Psoas muscle (tissue), 8 donors: ENCODE measurements around the gene BMS1. TPM values are rescaled to one million over a fixed set of nuclear protein-coding genes. Genes with fewer than 3 reads are reported as not detected.
"Not testable (repeated sequence)": the region's sequence is repeated elsewhere in the genome, so short reads cannot be mapped to it uniquely, and the experiment has no call there.

ENCODE experiments used
- ATAC-seq, 4 donors: fragments of 200-7000 bp; cut with Tn5 transposase; one replicate each; pipeline ENCODE4 v1.9.1; 2020; ENCODE audit warnings: moderate library complexity in 3 of 4, mild to moderate bottlenecking in 2 of 4
- DNase-seq, 2 donors: peaks; one replicate each; pipeline ENCODE4 v3.0.0-alpha.2; 2020
- H3K27ac ChIP-seq: fragments of 200-600 bp; one replicate; pipeline ENCODE4 v1.8.0; 2022
- H3K27me3 ChIP-seq, 3 donors: fragments of 200-600 bp in 1 of 3; one replicate each; pipeline versions ENCODE4 v1.6.1 to v1.8.0; 2013 to 2022; ENCODE audit warnings: low read length in 2 of 3, mild to moderate bottlenecking in 2 of 3, moderate library complexity in 1 of 3; ENCODE audit not compliant: insufficient read depth in 3 of 3
- H3K36me3 ChIP-seq, 2 donors: fragments of 200-600 bp in 1 of 2; one replicate each; pipeline versions ENCODE4 v1.6.1 to v1.8.0; 2013 to 2022; ENCODE audit warnings: low read depth in 1 of 2, mild to moderate bottlenecking in 1 of 2, moderate library complexity in 1 of 2; ENCODE audit not compliant: insufficient read depth in 1 of 2
- H3K4me1 ChIP-seq: fragments of 200-600 bp; one replicate; pipeline ENCODE4 v1.8.0; 2022
- H3K4me3 ChIP-seq: fragments of 200-600 bp; one replicate; pipeline ENCODE4 v1.8.0; 2022; ENCODE audit warnings: mild to moderate bottlenecking
- H3K9me3 ChIP-seq: fragments of 200-600 bp; one replicate; pipeline ENCODE4 v1.8.0; 2022
- WGBS, 3 donors: extraction: QIAGEN DNeasy Blood & Tissue Kit; methylation state at CpG; one replicate each; pipeline versions ENCODE4 v1.1.6 to v1.1.7; 2013; 5-methylcytosine and 5-hydroxymethylcytosine counted together
- intact Hi-C, 2 donors: fragments of 100-400 bp; cut with DNase I; formaldehyde crosslinking; loops; one replicate each; pipeline versions ENCODE4 v1.11.0 to v1.14.2; 2022
- polyA plus RNA-seq, 3 donors: library from polyadenylated mRNA; stranded (reverse); fragments of 200-250 nt; gene quantifications; one replicate each; pipeline ENCODE4 v1.2.3, GENCODE V29; 2013
- total RNA-seq, 4 donors: library from RNA; stranded (reverse); fragmentation: NEBNext Ultra II Directional in 2 of 4; extraction: Animal tissue kit (Norgen Biotek cat#: 25700) in 2 of 4; gene quantifications; one replicate each; pipeline versions ENCODE4 v1.2.1 to v1.2.4, GENCODE V29; 2021 to 2023
- TF ChIP-seq, protein P1 (sequence below): fragments of 200-600 bp; IDR thresholded peaks from one replicate; pipeline ENCODE4 v1.8.0; 2022; ENCODE audit warnings: antibody characterized with exemption
- donor health status: healthy with polysubstance abuse.
- donor health status: DM: no; HTN: no; CAD: no; lungs with moderate emphysema.
- donor health status: Bipolar disorder and iron deficiency.
- donor health status: healthy.
- donor health status: DM: yes; HTN: yes; CAD: no.
- donor health status: DM: no; HTN: no; CAD: no.
- donor health status: DM: no; HTN: no; CAD: no.
- donor health status: DM: yes; HTN: yes; CAD: no.

BMS1 gene
- total and polyA plus RNA-seq, 7 donors, result 13.1 to 30.2 (median 23.2) TPM

DNA sequence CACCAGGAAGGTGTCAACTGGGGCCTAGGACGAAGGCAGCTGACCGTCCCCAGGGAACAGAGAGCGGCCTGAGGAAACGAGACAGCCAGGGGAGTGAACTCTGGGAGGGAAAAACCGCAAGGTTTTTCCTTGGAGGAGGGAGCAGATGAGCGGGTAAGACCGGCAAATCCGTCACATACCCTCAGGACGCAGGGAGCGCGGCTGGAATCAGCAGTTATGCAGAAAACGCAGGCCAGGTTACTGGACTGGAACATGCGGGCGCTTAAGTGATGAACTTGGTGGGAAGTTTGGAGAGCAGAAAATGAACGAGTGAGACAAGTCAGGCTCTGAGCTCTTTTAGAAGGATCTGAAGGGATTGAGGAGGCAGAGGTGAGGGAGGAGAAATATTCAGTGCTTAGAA lies 76.7 kb downstream of the BMS1 start:
- Histone ChIP-seq H3K9me3 (no peaks in the 10 kb centered on the region), H3K4me3 (no peak overlapping the region), H3K27me3 (peaks cover 0 to 2% (median 0%) of the 10 kb centered on the region in 3 donors), H3K36me3 (no peaks in the 10 kb centered on the region), H3K4me1 (no peaks in the 10 kb centered on the region), H3K27ac (no peak overlapping the region)
- 56 to 65% (median 58%) methylated on average over 15 of the region's 15 CpGs for WGBS, 3 donors
- ATAC-seq (no peak), DNase-seq (no peak)
- TF ChIP-seq, protein P1, sequence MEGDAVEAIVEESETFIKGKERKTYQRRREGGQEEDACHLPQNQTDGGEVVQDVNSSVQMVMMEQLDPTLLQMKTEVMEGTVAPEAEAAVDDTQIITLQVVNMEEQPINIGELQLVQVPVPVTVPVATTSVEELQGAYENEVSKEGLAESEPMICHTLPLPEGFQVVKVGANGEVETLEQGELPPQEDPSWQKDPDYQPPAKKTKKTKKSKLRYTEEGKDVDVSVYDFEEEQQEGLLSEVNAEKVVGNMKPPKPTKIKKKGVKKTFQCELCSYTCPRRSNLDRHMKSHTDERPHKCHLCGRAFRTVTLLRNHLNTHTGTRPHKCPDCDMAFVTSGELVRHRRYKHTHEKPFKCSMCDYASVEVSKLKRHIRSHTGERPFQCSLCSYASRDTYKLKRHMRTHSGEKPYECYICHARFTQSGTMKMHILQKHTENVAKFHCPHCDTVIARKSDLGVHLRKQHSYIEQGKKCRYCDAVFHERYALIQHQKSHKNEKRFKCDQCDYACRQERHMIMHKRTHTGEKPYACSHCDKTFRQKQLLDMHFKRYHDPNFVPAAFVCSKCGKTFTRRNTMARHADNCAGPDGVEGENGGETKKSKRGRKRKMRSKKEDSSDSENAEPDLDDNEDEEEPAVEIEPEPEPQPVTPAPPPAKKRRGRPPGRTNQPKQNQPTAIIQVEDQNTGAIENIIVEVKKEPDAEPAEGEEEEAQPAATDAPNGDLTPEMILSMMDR, result no peak
- intact Hi-C loops, result no loop called here

DNA sequence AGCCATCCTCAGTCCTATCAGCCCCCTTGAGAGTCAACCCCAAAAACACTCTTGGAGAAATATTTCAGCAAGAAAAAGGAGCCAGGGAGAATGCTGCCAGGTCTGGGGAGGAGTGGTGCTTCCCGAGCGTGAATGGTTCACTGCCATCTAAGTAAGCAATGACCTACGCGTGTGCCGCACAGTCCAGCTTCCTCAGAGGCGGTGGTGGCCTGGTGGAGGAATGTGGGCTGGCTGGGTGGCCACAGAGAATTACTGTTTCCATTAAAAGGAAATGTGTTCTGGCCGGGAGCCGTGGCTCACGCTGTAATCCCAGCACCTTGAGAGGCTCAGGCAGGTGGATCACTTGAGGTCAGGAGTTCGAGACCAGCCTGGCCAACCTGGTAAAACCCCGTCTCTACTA lies 77.4 kb downstream of the BMS1 start:
- H3K36me3 ChIP-seq, H3K4me1 ChIP-seq, H3K4me3 ChIP-seq, ATAC-seq, H3K27ac ChIP-seq, DNase-seq, intact Hi-C loops, H3K9me3 ChIP-seq, H3K27me3 ChIP-seq: not testable (repeated sequence)
- WGBS, 3 donors, result 63 to 70% (median 70%) methylated on average over 11 of the region's 11 CpGs

DNA sequence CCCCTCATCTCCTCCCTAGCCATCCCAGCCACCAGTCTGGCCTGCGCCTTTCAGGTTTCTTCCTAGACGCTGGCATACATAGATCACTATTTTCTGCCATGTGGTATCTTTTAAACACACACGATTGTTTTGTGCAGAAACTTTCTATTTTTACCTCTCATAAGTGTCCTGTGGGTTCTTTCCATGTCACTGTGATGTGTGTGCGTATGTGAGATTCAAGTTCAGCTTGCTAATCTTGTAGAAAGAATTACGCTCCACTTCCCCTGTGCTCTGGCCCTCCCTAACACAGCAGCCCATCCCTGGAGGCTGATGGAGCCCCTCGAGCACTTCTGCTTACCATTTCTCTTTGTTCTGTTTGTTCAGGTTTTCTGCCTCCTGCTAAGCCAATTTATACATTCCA lies 80.2 kb downstream of the BMS1 start:
- H3K27ac ChIP-seq, H3K36me3 ChIP-seq, H3K9me3 ChIP-seq, intact Hi-C loops, H3K4me3 ChIP-seq, ATAC-seq, H3K4me1 ChIP-seq, DNase-seq: not testable (repeated sequence)
- 73 to 81% (median 76%) methylated on average over 6 of the region's 6 CpGs for WGBS, 3 donors
- H3K27me3 ChIP-seq, result peaks cover 0 to 11% (median 5%) of the 10 kb centered on the region in 3 donors

DNA sequence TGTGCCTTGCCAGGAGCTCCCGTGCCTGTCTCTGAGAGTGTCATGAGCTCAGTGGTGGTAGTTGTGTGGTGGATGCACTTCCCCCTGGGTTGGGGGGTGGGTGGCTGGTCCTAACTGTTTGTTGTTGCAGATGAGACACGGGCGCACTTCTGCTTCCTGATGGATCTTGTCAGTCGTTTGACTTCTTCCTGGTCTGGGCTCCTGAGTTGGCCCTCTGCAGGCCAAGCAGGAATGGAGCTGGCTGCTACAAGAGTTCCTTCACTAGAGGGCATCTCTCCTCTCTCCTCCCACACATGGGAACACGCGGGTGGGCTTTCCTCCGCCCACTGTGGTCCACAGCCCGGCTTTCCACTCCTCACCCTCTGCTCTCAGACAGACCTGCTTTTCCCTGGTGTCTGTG lies 82.0 kb downstream of the BMS1 start:
- Histone ChIP-seq H3K36me3 (no peaks in the 10 kb centered on the region), H3K4me3 (no peak overlapping the region), H3K4me1 (no peaks in the 10 kb centered on the region), H3K27ac (no peak overlapping the region), H3K9me3 (no peaks in the 10 kb centered on the region), H3K27me3 (peaks cover 0 to 11% (median 5%) of the 10 kb centered on the region in 3 donors)
- ATAC-seq, result no peak
- intact Hi-C loops, result no loop called here
- no peak for DNase-seq
- TF ChIP-seq, protein P1, result no peak
- 23 to 36% (median 35%) methylated on average over 8 of the region's 8 CpGs for WGBS, 3 donors

DNA sequence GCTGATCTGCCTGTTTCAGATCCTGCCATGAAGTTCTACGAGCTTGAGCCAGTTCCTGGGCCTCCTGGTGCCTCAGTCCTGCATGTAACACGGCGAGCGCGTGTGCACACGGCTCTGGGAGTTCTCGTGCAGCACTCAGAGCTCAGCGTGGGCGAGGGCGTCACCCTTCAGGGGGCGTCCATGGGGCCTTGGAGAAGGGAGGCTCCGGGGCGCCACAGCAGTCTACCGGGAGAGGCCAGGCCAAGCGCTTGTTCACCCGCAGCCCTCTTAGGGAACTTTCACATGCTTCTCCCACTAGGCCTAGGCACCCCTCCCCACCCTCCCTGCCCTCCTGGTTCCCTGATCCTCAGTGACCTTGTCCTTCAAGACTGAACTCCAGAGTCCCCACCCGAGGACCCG lies 83.1 kb downstream of the BMS1 start:
- H3K9me3 ChIP-seq, result no peaks in the 10 kb centered on the region
- 63 to 73% (median 65%) methylated on average over 17 to 18 of the region's 18 CpGs for WGBS, 3 donors
- ATAC-seq (no peak), DNase-seq (no peak)
- H3K4me3 ChIP-seq, result no peak overlapping the region
- intact Hi-C loops, result loop anchor here (1.0 to 2.0 kb wide), 3 partner anchors 239 to 597 kb away; no protein-coding TSS in a partner anchor
- TF ChIP-seq, protein P1, result no peak
- H3K27me3 ChIP-seq, result peaks cover 0 to 11% (median 3%) of the 10 kb centered on the region in 3 donors
- no peak overlapping the region for H3K27ac ChIP-seq
- H3K4me1 ChIP-seq, result no peaks in the 10 kb centered on the region
- H3K36me3 ChIP-seq, result no peaks in the 10 kb centered on the region
